HG03280 (cell line): ENCODE data around the gene TGFBR3.
"Not testable (repeated sequence)": the region's sequence is repeated elsewhere in the genome, so short reads cannot be mapped to it uniquely, and the experiment has no call there.

Source experiments
- ATAC-seq: cut with Tn5 transposase; IDR thresholded peaks from one replicate; pipeline ENCODE4 v1.9.1; 2021; ENCODE audit warnings: mild to moderate bottlenecking, moderate library complexity; ENCODE audit not compliant: unreplicated experiment

TGFBR3 gene

DNA sequence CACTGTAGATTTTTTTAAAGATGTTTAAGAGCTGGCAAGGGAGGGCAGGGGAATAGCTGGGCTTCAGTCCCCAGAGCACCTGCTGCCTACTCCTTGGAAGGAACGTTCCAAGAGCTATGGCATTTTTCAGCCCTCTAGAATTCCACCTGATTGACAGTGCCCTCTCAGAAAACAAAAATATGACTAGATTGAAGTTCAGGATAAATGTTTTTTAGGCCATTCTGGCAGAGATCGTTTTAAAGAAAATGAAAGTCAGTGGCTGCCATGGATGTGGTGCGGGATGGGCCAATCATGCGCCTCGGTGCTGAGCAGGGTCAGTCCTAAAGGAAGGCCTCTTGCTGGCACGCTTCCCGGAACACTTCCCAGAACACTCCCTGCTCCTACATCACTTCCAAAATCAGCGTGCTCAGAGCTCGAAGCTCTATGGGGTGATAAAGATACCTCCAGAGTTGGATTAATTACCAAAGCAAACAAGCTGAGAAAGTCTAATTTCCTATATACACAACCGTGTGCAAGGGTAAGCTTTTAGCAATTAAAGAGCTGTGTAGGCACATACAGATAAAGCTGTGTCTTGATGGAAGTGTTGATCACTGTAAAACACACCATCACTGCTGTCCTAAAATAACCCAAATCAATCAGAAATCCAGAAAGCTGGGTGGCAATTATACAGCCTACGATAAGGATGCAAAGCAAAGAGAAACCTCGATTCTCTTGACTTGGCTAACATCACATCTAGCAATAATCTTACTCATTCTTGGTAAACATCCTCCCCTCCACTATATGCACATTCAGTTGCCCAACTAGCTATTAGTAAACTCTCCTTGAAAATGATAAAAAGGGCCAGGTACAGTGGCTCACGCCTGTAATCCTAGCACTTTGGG, 34.6 kb downstream of the TGFBR3 start:
- ATAC-seq: no peak

DNA sequence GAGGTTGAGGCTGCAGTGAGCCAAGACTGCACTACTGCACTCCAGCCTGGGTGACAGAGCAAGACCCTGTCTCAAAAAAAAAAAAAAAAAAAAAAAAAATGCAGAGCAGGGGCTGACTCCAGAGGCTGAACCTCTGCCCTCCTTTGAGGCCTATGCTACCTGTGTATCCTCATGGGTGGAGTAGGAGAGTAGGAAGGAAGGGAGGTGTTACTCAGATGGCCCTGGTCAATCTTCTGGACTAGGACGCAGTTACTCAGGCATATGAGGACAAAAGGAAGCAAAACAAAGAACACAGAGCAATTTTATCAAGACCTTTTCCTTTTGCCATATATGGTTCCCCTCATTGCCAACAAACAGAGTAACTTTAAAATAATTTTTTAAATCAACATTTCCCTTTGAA, 35.2 kb downstream of the TGFBR3 start:
- ATAC-seq: no peak

DNA sequence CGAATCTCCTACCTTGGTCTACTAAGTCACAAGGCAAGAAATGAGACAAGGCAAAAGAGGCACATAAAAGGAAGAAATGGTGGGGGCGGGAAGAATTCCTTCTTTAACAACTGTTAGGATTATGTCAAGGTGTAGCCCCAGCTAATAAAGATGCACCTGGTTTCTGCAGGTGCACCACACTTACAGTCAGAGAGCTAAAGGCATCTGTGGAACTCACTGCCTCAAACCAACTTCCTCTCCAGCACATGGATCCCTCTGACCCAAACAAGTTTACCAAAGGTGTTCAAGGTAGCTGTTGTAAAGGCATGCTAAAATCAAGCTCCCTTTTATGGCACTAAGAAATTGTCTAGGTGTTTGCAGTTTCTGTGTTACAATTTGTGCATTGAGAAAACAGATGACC, 38.1 kb downstream of the TGFBR3 start:
- ATAC-seq: no peak

DNA sequence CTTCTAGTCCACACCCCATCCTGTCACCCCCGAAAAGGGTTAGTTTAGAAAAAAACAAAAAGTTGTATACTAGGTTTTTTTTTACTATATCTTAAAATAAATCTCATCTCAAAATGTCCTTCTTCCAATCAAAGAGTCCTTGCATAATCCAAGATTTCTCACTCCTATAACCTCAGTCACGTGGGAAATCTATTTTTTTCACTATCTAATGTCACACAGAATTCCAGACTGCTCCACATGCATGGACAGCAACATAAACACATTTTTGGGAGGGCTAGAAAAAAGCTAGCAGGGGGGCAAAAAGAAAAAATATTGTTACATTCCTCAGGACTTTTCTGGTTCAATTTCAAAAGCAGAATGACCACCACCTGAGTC, 39.3 kb downstream of the TGFBR3 start:
- ATAC-seq: no peak

DNA sequence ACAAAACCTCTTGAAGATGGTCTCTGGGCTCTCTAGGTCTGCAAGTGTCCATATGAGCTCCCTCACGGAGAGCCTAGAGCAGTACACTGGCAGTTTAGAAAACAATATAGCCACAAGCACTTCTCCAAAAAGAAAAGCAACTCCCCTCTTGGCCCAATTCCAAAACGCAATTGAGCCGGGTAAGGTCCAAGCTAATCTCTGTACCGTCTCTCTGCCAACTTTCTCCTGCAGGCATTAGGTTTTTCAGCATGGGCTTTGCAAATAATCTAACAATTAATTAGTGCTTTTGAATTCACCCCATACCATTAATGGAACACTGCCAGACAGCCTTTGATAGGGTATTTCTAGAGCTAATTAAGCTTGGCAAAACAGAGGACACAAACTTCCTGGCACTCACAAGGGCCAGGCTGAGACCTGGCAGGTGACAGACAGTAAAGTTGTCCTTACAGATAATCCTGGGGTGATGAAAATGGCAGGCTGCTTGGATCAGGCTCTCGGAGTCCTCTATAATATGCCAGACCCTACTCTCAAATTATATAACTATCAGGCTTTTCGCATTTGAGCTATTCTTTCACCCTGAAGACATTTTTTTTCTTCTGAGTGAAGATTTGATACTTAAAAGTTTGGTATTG, 39.8 kb downstream of the TGFBR3 start:
- no peak for ATAC-seq

DNA sequence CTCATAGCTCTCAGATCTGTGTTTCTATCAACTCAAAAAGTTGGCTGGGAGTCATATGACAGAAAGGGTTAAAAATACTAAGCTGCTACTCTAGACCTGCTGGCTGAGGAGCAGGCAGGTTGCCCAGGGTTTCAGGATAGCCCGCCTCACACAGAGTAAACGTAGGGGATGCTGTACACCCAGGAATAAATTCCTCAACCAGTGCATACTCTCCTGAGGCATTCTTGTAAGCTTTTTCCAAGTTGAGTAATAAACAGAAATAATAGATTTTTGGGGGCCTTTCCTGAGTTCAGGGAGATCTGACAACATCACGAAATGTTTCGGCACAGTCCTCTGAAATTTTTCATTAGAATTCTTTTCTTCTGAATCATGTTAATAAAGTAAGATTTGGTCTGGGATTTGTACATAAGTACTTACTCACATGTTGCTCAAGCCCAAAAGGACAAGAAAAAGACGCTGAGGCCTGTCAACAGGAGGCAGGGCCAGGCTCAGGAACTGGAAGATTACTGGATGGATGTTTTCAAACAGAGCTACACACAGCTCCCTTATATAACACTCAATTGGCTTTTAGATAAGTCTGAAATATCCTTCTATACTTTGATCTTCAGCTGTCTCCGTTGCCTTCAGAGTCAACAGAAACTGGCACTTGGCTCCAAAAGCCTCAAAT, 41.0 kb downstream of the TGFBR3 start:
- ATAC-seq: no peak

DNA sequence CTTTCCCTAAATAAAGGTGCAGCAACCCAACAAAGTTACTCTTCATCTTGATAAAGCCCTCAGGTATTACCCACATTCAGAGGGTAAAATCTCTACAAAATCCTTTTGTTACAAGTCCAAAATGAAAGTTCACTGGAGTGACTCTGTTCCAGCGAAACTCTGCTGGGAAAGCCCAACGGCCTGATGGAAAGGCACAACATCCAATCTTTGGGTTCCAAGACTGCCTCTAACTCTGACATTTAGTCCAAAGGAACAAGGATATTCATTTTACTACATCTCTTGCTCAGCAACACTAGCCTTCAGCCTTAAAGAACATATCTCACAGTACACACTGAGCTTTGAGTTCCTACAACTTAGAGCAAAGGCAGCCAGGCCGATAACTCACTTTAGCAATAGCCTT, 42.1 kb downstream of the TGFBR3 start:
- no peak for ATAC-seq

DNA sequence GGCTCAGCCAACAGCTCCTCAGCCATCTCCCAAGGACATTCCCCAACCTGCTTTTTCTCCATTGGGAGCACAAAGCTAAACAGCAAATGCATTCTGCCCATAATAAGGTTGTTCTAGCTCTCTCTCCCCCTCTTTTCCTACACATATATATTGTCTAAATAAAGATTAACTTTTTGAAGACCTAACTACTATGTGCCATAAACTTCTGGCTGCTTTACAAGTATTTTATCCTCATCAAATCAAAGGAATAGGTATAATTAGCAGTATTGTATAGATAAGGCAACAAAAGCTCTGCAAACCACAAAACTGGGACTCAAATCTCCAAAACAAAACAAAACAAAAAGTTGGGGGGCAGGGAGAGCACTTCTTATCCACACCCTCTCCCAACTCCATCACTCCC, 43.4 kb downstream of the TGFBR3 start:
- ATAC-seq: no peak

DNA sequence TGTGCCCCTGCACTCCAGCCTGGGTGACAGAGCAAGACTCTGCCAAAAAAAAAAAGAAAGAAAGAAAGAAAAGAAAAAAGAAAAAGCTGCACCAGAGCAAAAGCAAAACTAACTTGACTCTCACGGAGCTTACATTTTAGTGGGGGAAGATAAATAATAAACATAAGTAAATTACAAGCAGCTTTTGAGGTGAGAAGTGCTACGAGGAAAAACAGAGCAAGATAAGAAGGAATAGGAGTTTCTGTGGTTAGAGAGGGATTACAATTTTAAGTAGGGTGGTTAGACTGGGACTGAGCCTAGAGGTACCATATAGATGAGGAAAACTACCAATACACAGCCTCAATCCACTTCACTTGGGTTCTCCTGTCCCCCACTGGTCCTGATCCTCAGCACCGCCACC, 43.9 kb downstream of the TGFBR3 start:
- no peak for ATAC-seq

DNA sequence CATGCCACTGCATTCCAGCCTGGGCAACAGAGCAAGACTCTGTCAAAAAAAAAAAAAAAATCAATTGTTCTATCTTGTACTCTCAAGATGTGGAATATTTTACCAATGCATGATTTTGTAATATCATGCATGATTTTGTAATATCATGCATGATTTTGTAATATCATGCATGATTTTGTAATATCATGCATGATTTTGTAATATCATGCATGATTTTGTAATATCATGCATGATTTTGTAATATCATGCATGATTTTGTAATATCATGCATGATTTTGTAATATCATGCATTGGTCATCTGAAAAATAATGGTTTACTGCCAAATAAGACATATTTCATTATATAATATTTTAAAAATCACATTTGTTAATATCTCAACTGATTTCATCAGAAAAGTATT, 45.7 kb downstream of the TGFBR3 start:
- not testable (repeated sequence) for ATAC-seq

DNA sequence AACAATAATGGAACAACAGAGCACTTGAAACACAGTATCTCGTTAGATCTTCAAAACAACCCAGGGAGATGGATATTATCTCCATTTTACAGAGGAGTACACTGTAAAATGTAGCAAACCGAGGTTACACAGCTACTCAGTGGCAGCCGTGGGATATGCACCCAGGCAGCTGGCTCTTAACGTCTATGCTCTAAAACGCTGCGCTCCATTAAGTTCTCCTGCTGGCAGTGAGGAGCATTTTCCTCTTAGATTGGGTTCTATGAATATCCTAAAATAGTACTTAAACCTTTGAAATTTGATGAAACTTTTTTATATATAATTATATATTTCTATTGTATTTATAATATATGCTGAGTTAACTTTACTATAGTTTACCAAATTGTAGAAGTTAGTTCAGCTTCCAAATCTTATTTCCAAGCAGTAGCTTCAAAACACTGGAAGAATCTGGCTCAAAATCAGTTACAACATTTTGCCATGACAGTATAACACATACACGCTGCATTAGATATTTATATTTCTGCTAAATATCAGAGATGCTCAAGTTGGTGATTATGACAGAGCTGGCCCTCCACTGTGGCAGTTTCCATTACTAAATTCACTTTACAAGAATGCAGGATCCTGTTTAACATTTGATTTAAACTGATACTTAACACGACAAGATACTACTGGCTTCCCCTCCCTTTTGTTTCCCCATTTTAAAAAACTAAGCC, 49.5 kb downstream of the TGFBR3 start:
- no peak for ATAC-seq

DNA sequence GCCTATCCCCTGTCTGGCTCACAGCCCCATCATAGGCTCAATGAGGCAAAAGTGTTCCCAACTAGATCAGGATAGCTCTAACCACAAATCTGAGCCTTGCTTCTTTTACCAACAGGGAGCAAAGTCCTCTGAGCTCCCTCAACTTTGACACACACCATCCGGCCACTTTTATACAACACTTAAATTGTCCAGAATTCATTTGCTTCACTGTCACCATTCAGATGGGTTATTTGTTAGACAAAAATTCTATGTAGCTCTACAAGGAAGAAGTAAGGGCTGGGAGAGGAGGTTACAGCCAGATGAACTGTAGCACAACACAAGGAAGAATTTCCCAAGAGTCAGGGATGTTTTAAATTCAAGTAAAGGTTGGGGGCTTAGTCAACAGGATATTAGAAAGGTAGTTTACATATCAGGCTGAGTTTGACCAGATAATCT, 50.8 kb downstream of the TGFBR3 start:
- no peak for ATAC-seq

DNA sequence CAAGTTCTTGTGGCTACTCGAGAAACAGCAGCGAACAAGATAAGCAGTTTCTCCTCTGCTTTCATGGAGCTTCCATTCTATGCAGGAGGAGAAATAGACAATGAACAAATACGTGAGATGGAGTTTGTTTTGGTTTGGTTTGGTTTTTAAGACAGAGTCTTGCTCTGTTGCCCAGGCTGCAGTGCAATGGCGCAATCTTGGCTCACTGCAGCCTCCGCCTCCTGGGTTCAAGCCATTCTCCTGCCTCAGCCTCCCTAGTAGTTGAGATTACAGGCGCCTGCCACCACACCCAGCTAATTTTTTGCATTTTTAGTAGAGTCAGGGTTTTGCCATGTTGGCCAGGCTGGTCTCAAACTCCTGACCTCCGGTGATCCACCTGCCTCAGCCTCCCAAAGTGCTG, 51.4 kb downstream of the TGFBR3 start:
- ATAC-seq: not testable (repeated sequence)

DNA sequence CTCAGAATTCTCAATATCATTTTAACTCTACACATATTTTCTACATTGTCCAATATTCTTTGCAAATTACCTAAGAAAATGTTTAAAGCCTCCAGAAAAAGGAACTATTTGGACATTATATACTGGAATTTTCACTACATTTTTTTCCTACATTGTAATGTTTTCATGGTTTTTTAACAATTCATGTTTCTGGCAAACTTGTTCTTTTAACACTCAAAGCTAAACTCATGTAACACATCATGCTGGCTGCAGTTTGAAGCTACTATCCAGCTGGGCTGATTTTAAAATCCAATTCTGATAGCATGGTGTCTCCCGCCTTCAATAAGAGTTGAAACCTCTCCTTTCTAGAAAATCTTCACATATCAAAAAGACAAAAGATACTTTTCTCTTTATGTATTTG, 52.0 kb downstream of the TGFBR3 start:
- ATAC-seq: no peak

DNA sequence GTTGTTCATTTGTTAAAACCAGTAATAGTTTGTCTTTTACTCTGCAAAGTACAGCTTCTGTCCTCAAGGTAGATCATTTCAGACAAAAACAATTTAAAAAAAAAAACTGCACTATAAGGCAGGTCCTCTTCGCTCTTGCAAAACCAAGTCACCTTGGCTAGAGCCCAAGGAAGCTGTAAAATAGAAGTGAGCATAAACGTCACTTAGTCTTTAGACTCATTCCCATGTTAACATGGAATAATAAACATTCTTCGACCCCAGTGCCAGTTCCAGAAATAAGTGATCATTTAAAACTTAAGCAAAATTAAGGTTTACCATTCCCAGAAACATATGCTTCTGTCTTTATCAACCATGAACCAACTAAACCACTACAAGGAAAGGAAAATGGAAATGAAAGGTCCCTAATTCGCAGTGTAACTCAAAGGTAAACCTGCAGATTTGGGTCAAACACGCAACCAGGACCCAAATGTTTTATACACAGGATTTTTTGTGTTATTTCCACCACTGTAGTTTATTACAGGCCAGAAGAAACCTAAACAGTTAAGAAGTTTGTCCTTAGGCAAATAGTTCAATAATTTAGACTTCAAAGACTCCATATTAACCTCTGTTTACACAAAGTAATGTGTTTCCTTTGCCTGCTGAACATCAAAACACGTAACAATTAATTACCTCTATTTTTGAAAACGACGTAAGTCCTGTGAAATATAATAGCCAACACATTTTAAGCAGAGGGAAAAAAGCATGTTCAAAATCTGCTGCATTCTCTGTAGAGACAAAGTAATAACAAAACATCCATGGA, 54.6 kb downstream of the TGFBR3 start:
- no peak for ATAC-seq

DNA sequence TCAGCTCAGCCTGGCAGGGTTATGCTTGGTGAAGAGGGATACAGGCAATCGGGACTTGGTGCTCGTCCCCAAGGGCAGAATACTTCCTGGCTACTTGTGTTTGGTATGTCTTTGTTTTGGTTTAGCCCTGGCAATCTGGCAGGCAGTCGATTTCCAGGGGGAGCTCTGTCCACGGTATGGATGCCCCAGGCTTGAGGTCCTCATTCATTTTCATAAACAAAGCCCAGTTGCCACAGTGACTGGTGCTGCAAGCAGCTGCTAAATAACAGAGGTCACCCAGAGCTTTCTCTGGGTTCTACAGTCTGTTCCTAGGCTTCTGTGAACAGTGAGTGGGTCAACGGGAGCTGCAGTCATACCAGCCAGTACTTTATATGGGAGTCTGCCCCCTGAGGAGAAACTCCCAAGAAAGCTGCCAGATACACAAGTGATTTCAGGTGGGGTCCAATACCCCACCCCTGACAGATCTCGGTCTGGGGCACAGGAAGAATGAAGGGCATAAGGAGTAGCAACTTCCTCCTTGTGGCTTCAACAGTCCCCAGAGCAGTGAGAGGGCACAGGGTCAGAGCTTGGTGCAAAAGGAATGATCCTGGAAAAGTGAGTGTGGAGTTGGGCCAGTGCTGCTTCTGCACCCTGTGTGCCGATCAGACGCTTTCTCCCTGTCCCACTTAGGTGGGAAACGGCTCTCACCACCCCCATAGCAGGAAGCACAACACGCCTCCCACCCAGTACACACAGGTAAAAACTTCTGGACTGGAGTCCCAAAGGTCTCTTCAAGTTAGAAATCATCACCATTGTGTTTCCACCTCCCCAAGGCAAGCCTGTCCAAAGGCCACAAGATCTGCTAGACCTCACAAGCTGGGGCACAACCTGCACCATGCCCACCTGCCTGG, 55.5 kb downstream of the TGFBR3 start:
- no peak for ATAC-seq

DNA sequence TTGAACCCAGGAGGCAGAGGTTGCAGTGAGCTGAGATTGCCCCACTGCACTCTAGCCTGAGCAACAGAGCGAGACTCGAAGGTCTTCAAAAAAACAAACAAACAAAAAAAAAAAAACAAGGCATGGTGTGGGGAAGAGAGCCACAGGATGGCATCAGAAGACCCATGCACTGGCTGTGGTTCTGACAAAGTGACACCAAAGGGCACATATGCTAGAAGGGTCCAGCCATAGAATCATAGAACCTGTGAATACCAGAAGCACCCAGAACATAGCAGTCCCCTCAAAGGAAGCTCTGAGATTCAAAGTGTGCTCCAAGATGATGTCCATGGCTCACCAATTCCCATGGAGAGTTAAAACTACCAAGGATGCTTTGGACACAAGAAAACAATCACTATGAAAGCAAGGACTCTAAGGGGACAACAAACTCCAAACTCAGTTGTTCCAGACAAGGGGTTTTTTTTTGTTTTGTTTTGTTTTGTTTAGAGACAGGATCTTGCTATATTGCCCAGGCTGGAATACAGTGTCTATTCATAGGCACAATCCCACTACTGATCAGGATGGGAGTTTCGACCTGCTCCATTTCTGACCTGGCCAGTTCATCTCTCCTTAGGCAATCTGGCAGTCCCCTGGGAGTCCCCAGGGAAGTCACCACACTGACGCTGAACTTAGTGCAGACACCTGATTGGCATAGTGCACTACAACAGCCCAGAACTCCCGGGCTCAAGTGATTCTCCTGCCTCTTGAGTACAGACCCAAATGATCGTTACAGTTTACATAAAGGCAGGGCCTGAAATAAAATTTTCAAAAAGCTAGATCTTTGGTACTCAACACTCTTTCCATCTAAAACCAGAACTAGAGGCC, 56.4 kb downstream of the TGFBR3 start:
- no peak for ATAC-seq

DNA sequence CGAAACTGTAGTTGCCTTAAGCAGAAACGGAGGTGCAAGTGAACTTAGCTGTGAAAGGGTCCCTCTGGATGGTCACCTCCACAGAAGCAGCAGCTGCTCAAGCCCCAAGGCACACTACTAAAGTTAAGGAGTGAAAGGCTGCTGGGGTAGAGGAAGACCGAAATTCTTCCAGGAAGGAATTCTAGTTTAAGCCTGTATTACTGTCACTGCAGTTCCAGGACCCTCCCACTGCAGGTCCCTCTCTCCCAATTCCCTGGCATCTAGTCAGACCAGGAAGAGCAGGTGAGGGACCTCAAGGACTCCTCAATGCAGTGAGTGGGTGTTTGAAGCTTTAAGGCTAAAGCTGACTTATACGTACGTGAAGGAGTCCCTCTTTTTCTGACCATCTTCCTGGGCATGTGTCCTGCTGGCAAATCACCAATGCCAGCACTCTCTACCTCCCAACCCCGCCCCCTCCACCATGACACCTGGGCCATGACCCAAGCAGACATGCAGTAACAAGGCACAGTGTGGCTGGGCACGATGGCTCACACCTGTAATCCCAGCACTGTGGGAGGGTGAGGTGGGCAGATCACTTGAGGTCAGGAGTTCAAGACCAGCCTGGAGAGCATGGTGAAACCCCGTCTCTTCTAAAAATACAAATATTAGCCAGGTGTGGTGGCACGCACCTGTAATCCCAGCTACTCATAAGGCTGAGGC, 57.2 kb downstream of the TGFBR3 start:
- no peak for ATAC-seq
